ENCODE measurements around the gene TNRC18.

Gene TNRC18

DNA sequence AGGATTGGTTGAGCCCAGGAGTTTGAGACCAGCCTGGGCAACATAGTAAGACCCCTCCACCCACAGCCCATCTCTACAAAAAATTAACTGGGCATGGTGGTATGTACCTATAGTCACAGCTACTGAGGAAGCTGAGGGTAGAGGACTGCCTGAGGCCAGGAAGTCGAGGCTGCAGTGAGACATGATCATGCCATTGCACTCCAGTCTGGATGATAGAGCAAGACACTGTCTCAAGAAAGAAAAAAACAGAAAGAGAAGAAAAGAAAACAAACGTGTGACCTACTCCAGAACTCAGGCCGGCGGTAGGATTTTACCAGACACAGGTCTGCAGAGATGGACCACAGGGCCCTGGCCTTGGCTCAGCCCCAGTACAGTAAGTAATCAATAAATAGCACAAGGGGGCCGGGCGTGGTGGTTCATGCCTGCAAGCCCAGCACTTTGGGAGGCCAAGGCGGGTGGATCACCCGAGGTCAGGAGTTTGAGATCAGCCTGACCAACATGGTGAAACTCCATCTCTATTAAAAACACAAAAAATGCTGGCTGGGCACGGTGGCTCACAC, 35.4 kb upstream of the TNRC18 start:
- no peaks in the 10 kb centered on the region for H3K9me3 ChIP-seq (ENCODE audit: low read length)
- H3K9me2 ChIP-seq (ENCODE audit: low read depth, low read length), result no peaks in the 10 kb centered on the region
- H3K27ac ChIP-seq (ENCODE audit: low read depth, low read length, poor library complexity, severe bottlenecking), result no peak overlapping the region
- no peak overlapping the region for H3K9ac ChIP-seq (ENCODE audit: low read length)
- H4K20me1 ChIP-seq (ENCODE audit: insufficient read depth, low read length), result no peaks in the 10 kb centered on the region
- no peaks in the 10 kb centered on the region for H3K4me1 ChIP-seq (ENCODE audit: insufficient read depth, low read length, severe bottlenecking)
- H3K4me3 ChIP-seq (ENCODE audit: low read depth, low read length, poor library complexity, severe bottlenecking), result no peak overlapping the region
- H3K36me3 ChIP-seq (ENCODE audit: insufficient read depth, low read length), result no peaks in the 10 kb centered on the region
- no peaks in the 10 kb centered on the region for H3F3A ChIP-seq (ENCODE audit: insufficient read depth, low read length)
- TF ChIP-seq, protein P1, sequence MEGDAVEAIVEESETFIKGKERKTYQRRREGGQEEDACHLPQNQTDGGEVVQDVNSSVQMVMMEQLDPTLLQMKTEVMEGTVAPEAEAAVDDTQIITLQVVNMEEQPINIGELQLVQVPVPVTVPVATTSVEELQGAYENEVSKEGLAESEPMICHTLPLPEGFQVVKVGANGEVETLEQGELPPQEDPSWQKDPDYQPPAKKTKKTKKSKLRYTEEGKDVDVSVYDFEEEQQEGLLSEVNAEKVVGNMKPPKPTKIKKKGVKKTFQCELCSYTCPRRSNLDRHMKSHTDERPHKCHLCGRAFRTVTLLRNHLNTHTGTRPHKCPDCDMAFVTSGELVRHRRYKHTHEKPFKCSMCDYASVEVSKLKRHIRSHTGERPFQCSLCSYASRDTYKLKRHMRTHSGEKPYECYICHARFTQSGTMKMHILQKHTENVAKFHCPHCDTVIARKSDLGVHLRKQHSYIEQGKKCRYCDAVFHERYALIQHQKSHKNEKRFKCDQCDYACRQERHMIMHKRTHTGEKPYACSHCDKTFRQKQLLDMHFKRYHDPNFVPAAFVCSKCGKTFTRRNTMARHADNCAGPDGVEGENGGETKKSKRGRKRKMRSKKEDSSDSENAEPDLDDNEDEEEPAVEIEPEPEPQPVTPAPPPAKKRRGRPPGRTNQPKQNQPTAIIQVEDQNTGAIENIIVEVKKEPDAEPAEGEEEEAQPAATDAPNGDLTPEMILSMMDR (IDR thresholded peaks at IDR 0.05; ENCODE audit: low read length), result no peak
- H2AFZ ChIP-seq (ENCODE audit: low read length), result no peak overlapping the region
- no peaks in the 10 kb centered on the region for H3K27me3 ChIP-seq (ENCODE audit: insufficient read depth, low read length)
- H3K79me2 ChIP-seq (ENCODE audit: insufficient read depth, low read length), result no peaks in the 10 kb centered on the region
- H3K4me2 ChIP-seq (ENCODE audit: low read length), result no peak overlapping the region

DNA sequence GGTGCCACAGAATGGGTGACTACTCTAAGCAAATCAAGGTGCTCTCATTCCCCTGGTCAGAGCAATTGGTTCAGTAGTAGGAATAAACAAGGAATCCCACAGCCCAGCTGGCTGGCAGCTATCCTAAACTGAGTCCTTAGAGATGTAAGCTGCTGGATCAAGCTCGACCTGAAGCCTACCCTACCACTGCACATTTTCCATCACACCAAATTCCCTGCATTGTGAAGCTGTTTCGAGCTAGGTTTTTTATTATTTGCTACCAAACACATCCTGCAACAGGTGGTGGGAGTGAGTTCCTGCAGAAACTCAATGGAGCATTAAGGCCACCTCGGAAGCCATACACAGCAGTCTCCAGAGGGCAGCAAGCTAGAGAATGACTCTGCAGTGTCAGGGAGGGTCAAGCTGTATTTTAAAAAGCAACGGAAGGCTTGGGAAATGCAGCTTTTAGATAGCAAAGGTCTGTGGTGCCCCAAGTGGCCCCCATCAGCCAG, 33.7 kb upstream of the TNRC18 start:
- no peak overlapping the region for H3K27ac ChIP-seq (ENCODE audit: low read depth, low read length, poor library complexity, severe bottlenecking)
- H3K79me2 ChIP-seq (ENCODE audit: insufficient read depth, low read length), result no peaks in the 10 kb centered on the region
- H3K4me3 ChIP-seq (ENCODE audit: low read depth, low read length, poor library complexity, severe bottlenecking), result no peak overlapping the region
- TF ChIP-seq, protein P1 (IDR thresholded peaks at IDR 0.05; ENCODE audit: low read length), result no peak
- no peak for TF ChIP-seq EZH2 (IDR thresholded peaks at IDR 0.05; ENCODE audit: borderline replicate concordance, low read length)
- no peaks in the 10 kb centered on the region for H3K9me2 ChIP-seq (ENCODE audit: low read depth, low read length)
- no peaks in the 10 kb centered on the region for H3F3A ChIP-seq (ENCODE audit: insufficient read depth, low read length)
- no peak overlapping the region for H3K4me2 ChIP-seq (ENCODE audit: low read length)
- no peak overlapping the region for H2AFZ ChIP-seq (ENCODE audit: low read length)
- no peaks in the 10 kb centered on the region for H4K20me1 ChIP-seq (ENCODE audit: insufficient read depth, low read length)
- no peaks in the 10 kb centered on the region for H3K4me1 ChIP-seq (ENCODE audit: insufficient read depth, low read length, severe bottlenecking)
- H3K36me3 ChIP-seq (ENCODE audit: insufficient read depth, low read length), result no peaks in the 10 kb centered on the region
- H3K27me3 ChIP-seq (ENCODE audit: insufficient read depth, low read length), result no peaks in the 10 kb centered on the region
- no peaks in the 10 kb centered on the region for H3K9me3 ChIP-seq (ENCODE audit: low read length)
- H3K9ac ChIP-seq (ENCODE audit: low read length), result no peak overlapping the region

DNA sequence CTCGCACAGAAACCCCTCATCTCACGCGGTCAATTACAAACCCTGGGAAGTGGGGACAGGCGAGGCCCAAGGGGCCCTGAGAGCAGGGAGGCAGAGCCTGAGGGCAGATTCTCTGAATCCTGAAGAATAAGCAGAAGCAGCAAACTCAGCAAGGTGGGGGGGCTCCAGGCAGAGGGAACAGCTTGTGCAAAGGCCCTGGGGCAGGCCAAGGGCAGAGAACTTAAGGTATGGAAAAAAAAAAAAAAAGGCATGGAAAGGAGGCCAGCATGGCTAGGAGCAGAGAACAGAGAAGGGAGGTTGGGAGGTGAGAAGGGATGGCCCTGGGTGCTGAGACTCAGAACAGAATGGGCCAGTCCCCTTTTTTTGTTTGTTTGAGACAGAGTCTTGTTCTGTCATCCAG, 32.8 kb upstream of the TNRC18 start:
- Histone ChIP-seq H3K27ac (ENCODE audit: low read depth, low read length, poor library complexity, severe bottlenecking) (no peak overlapping the region), H3K4me3 (ENCODE audit: low read depth, low read length, poor library complexity, severe bottlenecking) (no peak overlapping the region), H3K36me3 (ENCODE audit: insufficient read depth, low read length) (no peaks in the 10 kb centered on the region), H3K9me3 (ENCODE audit: low read length) (no peaks in the 10 kb centered on the region), H3K4me1 (ENCODE audit: insufficient read depth, low read length, severe bottlenecking) (no peaks in the 10 kb centered on the region), H3F3A (ENCODE audit: insufficient read depth, low read length) (no peaks in the 10 kb centered on the region), H3K4me2 (ENCODE audit: low read length) (no peak overlapping the region), H4K20me1 (ENCODE audit: insufficient read depth, low read length) (no peaks in the 10 kb centered on the region), H3K9ac (ENCODE audit: low read length) (no peak overlapping the region), H2AFZ (ENCODE audit: low read length) (no peak overlapping the region), H3K9me2 (ENCODE audit: low read depth, low read length) (no peaks in the 10 kb centered on the region), H3K79me2 (ENCODE audit: insufficient read depth, low read length) (no peaks in the 10 kb centered on the region), H3K27me3 (ENCODE audit: insufficient read depth, low read length) (no peaks in the 10 kb centered on the region)
- no peak for TF ChIP-seq EZH2 (IDR thresholded peaks at IDR 0.05; ENCODE audit: borderline replicate concordance, low read length)
- TF ChIP-seq, protein P1 (IDR thresholded peaks at IDR 0.05; ENCODE audit: low read length), result no peak
